DMS79 (cell line): ENCODE measurements around the gene IQCH.
A peak's percentile ranks its signal among the peaks of the same experiment; 100 is the strongest.

ENCODE experiments used
- DNase-seq: peaks from one replicate; lab custom pipeline; 2025; lab: John Stamatoyannopoulos, UW

The IQCH gene

GRCh38 chr15:67254238-67255175, at the start of gene IQCH, which contains the start of gene AAGAB:
Gene IQCH (plus strand): TSS chr15:67254786. CDS start chr15:67254897, 111 bp downstream.
Gene AAGAB (minus strand): TSS chr15:67254661. CDS start chr15:67254631, 30 bp downstream.
- DNase-seq = peak; percentile 70

GRCh38 chr15:67207555-67208207, 46.9 kb upstream of the IQCH start:
- DNase-seq = no peak

- no peak for DNase-seq
These were observed 46.2 kb upstream of the IQCH start for GRCh38 chr15:67208396-67208795.

- no peak for DNase-seq
These were observed 43.9 kb upstream of the IQCH start for GRCh38 chr15:67210555-67211168.

- no peak for DNase-seq
These were observed 41.8 kb upstream of the IQCH start for GRCh38 chr15:67212684-67213367.

GRCh38 chr15:67215102-67215501, 39.5 kb upstream of the IQCH start:
- DNase-seq = no peak

GRCh38 chr15:67216859-67217258, 37.7 kb upstream of the IQCH start:
- DNase-seq = no peak

GRCh38 chr15:67218428-67218827, 36.2 kb upstream of the IQCH start:
- DNase-seq = no peak

- DNase-seq = no peak
These were observed 35.3 kb upstream of the IQCH start for GRCh38 chr15:67219288-67219687.

- no peak for DNase-seq
These were observed 29.7 kb upstream of the IQCH start for GRCh38 chr15:67224889-67225288.

- DNase-seq = no peak
These were observed 29.2 kb upstream of the IQCH start for GRCh38 chr15:67225336-67225735.

- no peak for DNase-seq
These were observed 27.2 kb upstream of the IQCH start for GRCh38 chr15:67227431-67227830.

GRCh38 chr15:67227846-67228245, 26.7 kb upstream of the IQCH start:
- no peak for DNase-seq

GRCh38 chr15:67228286-67228685, 26.3 kb upstream of the IQCH start:
- DNase-seq = no peak

- DNase-seq = no peak
These were observed 24.1 kb upstream of the IQCH start for GRCh38 chr15:67230504-67230903.

- DNase-seq = no peak
These were observed 22.0 kb upstream of the IQCH start for GRCh38 chr15:67232591-67232990.

- DNase-seq = no peak
These were observed 14.1 kb upstream of the IQCH start for GRCh38 chr15:67240235-67241131.

- no peak for DNase-seq
These were observed 13.3 kb upstream of the IQCH start for GRCh38 chr15:67241132-67241855.

GRCh38 chr15:67242708-67243111, 11.9 kb upstream of the IQCH start:
- DNase-seq = no peak

GRCh38 chr15:67244971-67245478, 9.6 kb upstream of the IQCH start:
- no peak for DNase-seq
